Astrocyte (in vitro differentiated cells and primary cell): Measurements from ENCODE around the gene THAP3. TPM values are rescaled to one million over a fixed set of nuclear protein-coding genes. Genes with fewer than 3 reads are reported as not detected.

Experiments
- DNase-seq: peaks from one replicate; pipeline ENCODE4 v3.0.0-alpha.2; 2010; ENCODE audit warnings: low read depth
- FAIRE-seq: peaks from 2 replicates; lab custom pipeline; 2011; peaks lifted over from hg19 to GRCh38; lab: Jason Lieb, UNC
- H2AFZ ChIP-seq: 2 replicates; pipeline ENCODE4 v1.6.0; 2012; ENCODE audit warnings: low read depth, low read length, inconsistent platforms
- H3K27ac ChIP-seq: 2 replicates; pipeline ENCODE4 v1.5.1; 2011; ENCODE audit warnings: low read depth, low read length, inconsistent platforms
- H3K27me3 ChIP-seq: 2 replicates; pipeline ENCODE4 v1.6.0; 2011; ENCODE audit warnings: low read length, inconsistent platforms; ENCODE audit not compliant: insufficient read depth
- H3K36me3 ChIP-seq: 2 replicates; pipeline ENCODE4 v1.5.1; 2011; ENCODE audit warnings: low read length, inconsistent platforms; ENCODE audit not compliant: insufficient read depth
- H3K4me1 ChIP-seq: 2 replicates; pipeline ENCODE4 v1.5.1; 2011; ENCODE audit warnings: low read length, inconsistent platforms; ENCODE audit not compliant: insufficient read depth
- H3K4me2 ChIP-seq: 2 replicates; pipeline ENCODE4 v1.6.0; 2012; ENCODE audit warnings: low read length, inconsistent platforms
- H3K4me3 ChIP-seq: 2 replicates; pipeline ENCODE4 v1.5.1; 2011; ENCODE audit warnings: low read depth, mild to moderate bottlenecking, low read length, inconsistent platforms; ENCODE audit not compliant: insufficient read depth
- H3K79me2 ChIP-seq: 2 replicates; pipeline ENCODE4 v1.6.0; 2012; ENCODE audit warnings: mild to moderate bottlenecking, low read length, inconsistent platforms; ENCODE audit not compliant: insufficient read depth
- H3K9ac ChIP-seq: 2 replicates; pipeline ENCODE4 v1.6.0; 2012; ENCODE audit warnings: mild to moderate bottlenecking, low read length, inconsistent platforms
- H3K9me3 ChIP-seq: 2 replicates; pipeline ENCODE4 v1.5.1; 2012; ENCODE audit warnings: low read depth, mild to moderate bottlenecking, low read length, inconsistent platforms; ENCODE audit not compliant: insufficient read depth
- H4K20me1 ChIP-seq: 2 replicates; pipeline ENCODE4 v1.6.0; 2012; ENCODE audit warnings: low read length, inconsistent platforms; ENCODE audit not compliant: insufficient read depth
- H3K27ac Mint-ChIP-seq: one replicate; pipeline ENCODE4 v1.8.0; 2021; ENCODE audit warnings: mild to moderate bottlenecking, mixed read lengths; ENCODE audit not compliant: unreplicated experiment
- H3K27me3 Mint-ChIP-seq: one replicate; pipeline ENCODE4 v1.8.0; 2021; ENCODE audit warnings: low read depth, mixed read lengths; ENCODE audit not compliant: unreplicated experiment
- H3K36me3 Mint-ChIP-seq: one replicate; pipeline ENCODE4 v1.8.0; 2021; ENCODE audit warnings: low read depth, mixed read lengths; ENCODE audit not compliant: unreplicated experiment
- H3K4me1 Mint-ChIP-seq: one replicate; pipeline ENCODE4 v1.8.0; 2021; ENCODE audit warnings: low read depth, mixed read lengths; ENCODE audit not compliant: unreplicated experiment
- H3K4me3 Mint-ChIP-seq: one replicate; pipeline ENCODE4 v1.8.0; 2021; ENCODE audit warnings: mild to moderate bottlenecking, moderate library complexity, mixed read lengths; ENCODE audit not compliant: unreplicated experiment
- H3K9me3 Mint-ChIP-seq: one replicate; pipeline ENCODE4 v1.8.0; 2021; ENCODE audit warnings: mild to moderate bottlenecking, mixed read lengths; ENCODE audit not compliant: unreplicated experiment
- CTCF ChIP-seq: IDR thresholded peaks from 2 replicates; pipeline ENCODE4 v1.5.1; 2011; ENCODE audit warnings: low read depth, mild to moderate bottlenecking, inconsistent platforms, low read length, moderate library complexity; ENCODE audit not compliant: insufficient read depth
- EZH2 ChIP-seq: IDR thresholded peaks from 2 replicates; pipeline ENCODE4 v1.6.1; 2012; ENCODE audit warnings: mild to moderate bottlenecking, low read length, inconsistent platforms; ENCODE audit not compliant: insufficient read depth
- total RNA-seq: library from RNA; stranded (reverse); gene quantifications from 2 replicates; pipeline ENCODE4 v1.2.1, GENCODE V29; 2021

THAP3 gene
- total RNA-seq, 1 donor from 2014 or later, result 16.5 TPM

GRCh38 chr1:6594977-6595740 is 29.5 kb upstream of the THAP3 start:
- DNase-seq (no peak), FAIRE-seq (no peak)
- Histone ChIP-seq H2AFZ (no peak overlapping the region), H3K4me1 (peaks cover 11% of the 10 kb centered on the region), H3K9me3 (no peaks in the 10 kb centered on the region), H3K27ac (no peak overlapping the region), H3K4me3 (no peak overlapping the region), H3K27me3 (no peaks in the 10 kb centered on the region), H3K79me2 (peaks cover 90% of the 10 kb centered on the region), H3K4me2 (no peak overlapping the region), H3K36me3 (peaks cover 38% of the 10 kb centered on the region), H4K20me1 (peaks cover 96% of the 10 kb centered on the region), H3K9ac (no peak overlapping the region)
- Mint-ChIP-seq H3K27me3 (no peaks in the 10 kb centered on the region), H3K27ac (no peak overlapping the region), H3K4me3 (no peak overlapping the region), H3K9me3 (no peaks in the 10 kb centered on the region), H3K36me3 (peaks cover 19% of the 10 kb centered on the region), H3K4me1 (peaks cover 9% of the 10 kb centered on the region)
- TF ChIP-seq CTCF (no peak), EZH2 (no peak)

- Histone ChIP-seq H3K79me2 (peaks cover 93% of the 10 kb centered on the region), H4K20me1 (peaks cover 95% of the 10 kb centered on the region), H3K9ac (no peak overlapping the region), H2AFZ (no peak overlapping the region), H3K27ac (no peak overlapping the region), H3K27me3 (no peaks in the 10 kb centered on the region), H3K4me2 (no peak overlapping the region), H3K36me3 (peaks cover 36% of the 10 kb centered on the region), H3K9me3 (no peaks in the 10 kb centered on the region), H3K4me3 (no peak overlapping the region), H3K4me1 (peaks cover 16% of the 10 kb centered on the region)
- DNase-seq, result no peak
- no peak for FAIRE-seq
- H3K4me1 Mint-ChIP-seq, result peaks cover 10% of the 10 kb centered on the region
- H3K36me3 Mint-ChIP-seq, result peaks cover 17% of the 10 kb centered on the region
- TF ChIP-seq EZH2 (no peak), CTCF (no peak)
- no peaks in the 10 kb centered on the region for H3K9me3 Mint-ChIP-seq
- peak overlapping the region; percentile 64 for H3K4me3 Mint-ChIP-seq
- no peaks in the 10 kb centered on the region for H3K27me3 Mint-ChIP-seq
- no peak overlapping the region for H3K27ac Mint-ChIP-seq
Measured at GRCh38 chr1:6596351-6596750, 28.3 kb upstream of the THAP3 start.
